Brain pericyte (primary cell): ENCODE measurements around the gene EYA3.

ENCODE experiments used
- DNase-seq: peaks from one replicate; pipeline ENCODE4 v3.0.0-alpha.2; 2012; ENCODE audit warnings: low read depth, low spot score

Gene EYA3

DNA sequence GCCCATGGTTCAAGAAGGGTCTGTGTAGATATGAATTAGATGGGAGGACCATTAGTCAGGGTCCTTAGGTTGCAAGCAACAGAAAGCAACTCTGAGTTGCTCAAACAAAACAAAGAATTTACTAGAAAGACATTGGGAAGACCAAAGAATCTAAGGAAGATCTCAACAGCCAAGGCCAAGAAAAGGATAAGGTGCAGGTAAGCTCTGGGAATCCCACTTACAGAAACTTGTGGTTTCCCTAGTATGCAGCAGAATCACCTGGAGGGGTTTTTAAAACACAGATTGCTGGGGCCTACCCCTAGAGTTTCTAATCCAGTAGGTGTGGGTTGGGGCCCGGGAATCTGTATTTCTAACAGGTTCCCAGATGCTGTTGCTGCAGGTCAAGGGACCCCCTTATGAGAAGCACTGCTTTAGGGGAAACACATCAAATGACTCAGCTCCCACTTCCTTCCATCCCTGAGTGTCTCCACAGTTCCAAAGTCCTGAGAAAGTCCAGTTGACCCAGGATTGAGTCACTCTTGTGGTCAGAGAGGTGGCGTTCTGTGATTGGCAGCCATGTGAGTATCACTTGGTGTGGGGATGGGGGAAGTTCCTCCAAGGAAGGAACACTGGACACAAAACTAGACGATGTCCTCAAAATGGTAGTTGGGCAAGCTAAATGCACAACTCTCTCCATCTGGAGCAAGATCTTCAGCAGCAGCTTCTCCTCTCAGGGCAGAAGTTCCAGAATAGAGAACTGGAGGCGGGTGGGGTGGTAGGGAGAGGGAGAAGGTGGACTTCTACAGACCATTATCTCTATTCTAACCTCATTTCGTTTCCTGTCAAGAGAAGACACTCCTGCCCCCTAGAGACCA, 24.2 kb upstream of the EYA3 start:
- DNase-seq: no peak

DNA sequence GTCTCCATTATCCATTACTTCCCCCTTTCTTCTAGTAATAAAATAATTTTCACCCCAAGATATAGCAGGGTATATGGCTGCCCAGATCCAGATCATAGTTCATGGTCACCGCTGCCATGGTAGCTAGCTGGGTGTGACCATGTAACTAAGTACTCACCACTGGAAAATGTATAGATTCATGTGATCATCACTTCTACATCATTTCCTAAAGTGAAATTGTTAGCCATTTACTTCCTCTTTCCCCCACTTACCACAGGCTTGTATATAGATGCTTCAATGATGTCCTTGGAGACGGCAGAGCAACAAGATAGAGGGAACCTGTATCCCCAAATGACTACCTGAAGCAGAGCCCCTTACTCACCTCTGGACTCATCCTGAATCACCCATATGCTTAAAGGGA, 22.7 kb upstream of the EYA3 start:
- DNase-seq: no peak

GRCh38 chr1:28110555-28110954, 22.1 kb upstream of the EYA3 start:
- DNase-seq: no peak

- no peak for DNase-seq
These were observed 21.2 kb upstream of the EYA3 start for GRCh38 chr1:28109639-28110038.

- DNase-seq: no peak
These were observed 19.6 kb upstream of the EYA3 start for GRCh38 chr1:28108001-28108400.

DNA sequence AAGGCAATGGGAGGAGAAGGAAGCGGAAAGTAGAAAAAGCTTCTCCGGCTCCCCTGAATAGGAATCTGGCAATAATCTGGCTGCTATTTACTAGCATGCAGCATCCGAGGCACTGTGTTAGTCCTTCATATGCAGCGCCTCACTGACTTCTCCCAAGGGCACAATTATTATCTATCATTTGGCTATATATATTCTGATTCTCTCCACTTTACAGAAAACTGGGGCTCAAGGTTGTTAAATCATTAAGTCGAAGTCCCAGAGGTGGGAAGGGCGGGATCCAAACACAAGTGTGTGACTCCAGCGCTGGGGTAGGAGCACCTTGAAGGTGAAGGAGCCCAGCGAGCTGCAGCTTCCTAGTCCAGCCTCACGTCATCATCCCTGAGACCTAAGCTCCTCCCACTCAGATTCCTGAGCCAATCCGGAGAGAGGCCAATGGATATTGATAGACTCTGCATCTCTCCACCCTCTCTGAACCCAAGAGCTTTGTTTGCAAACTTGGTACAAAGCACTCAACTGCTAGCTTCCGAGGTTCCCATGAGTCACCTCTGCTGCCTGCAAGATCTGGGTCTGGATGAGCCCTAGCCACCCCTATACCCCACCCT, 16.6 kb upstream of the EYA3 start:
- DNase-seq: no peak

DNA sequence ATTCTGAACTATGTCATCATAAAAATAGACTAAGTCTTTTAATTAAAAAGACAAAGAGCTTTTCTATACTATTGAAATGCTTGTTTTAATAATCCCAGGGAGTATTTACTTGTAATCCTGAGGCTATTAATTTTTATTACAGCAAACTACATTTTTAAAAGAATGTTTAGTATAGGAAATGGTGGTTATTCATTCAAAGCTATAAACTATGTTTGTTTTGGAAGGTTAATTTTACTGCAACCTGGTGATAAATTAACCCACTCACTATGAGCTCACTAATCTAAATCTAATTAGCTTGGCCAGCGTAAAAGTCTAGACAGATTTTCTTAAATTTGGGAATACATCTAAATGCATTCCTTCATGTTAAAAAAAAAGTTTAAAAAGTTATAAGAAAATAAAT, 13.8 kb upstream of the EYA3 start:
- no peak for DNase-seq

DNA sequence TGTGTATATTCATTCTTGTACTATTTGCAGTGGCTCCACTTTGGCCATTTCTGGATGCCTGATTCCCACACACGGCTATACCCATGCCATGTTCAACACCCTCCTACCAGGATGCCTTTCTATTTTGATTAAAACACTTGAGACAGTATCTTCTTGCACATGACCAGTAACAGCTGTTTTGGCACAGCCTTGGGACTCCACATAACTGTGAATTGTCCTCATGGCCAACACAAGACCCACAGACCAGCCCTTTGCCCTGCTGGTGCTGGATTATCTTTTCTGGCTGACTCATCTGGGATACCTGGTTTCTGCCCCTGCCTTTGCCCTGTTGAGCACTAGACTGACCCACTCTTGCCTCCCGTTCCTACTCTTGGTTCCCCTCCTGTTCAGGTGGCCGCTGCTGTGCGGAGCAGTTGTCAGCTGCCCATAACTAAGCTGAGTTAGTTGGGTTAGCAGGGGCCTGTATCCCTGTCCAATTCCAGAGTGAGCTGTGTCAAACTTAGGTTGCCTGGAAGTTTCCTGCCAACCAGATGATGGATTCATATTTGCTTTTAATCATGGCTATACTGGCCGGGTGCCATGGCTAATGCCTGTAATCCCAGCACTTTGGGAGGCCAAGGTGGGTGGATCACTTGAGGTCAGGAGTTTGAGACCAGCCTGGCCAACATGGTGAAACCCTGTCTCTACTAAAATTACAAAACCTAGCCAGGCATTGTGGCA, 10.8 kb upstream of the EYA3 start:
- no peak for DNase-seq

GRCh38 chr1:28097100-28097472, 8.7 kb upstream of the EYA3 start:
- DNase-seq: no peak

GRCh38 chr1:28096210-28097099, 8.0 kb upstream of the EYA3 start:
- DNase-seq: no peak

DNA sequence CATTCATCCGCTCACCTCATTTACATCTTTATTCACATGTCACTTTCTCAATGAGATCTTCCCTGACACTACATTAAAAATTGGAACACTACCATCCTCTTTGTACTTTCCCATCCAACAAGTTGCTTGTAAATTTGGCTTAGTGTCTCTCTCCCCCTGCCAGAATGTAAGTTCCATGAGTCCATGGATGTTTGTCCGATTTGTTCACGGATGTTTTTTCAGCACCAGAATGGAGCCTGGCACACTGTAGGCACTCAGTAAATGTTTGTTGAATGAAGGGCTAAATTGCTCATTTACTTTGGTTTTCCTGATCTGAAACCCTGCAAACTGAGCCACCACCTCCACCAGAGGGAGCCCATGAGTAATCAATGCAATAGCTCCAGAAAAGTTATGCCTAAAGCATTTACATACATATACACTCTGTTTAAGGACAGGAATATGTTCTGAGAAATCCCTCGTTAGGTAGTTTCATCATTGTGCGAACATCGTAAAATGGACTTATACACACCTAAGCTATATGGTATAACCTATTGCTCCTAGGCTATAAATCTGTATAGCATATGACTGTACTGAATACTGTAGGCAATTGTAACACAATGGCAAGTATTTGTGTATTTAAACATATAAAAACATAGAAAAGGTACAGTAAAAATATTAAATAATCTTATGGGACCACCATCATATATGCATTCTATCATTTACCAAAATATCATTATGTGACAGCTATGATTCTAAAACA, 2.8 kb upstream of the EYA3 start:
- DNase-seq: no peak

- no peak for DNase-seq
These were observed 719 bp downstream of the EYA3 start for GRCh38 chr1:28087614-28088167.

- no peak for DNase-seq
These were observed 1.8 kb downstream of the EYA3 start for GRCh38 chr1:28086651-28087050.

DNA sequence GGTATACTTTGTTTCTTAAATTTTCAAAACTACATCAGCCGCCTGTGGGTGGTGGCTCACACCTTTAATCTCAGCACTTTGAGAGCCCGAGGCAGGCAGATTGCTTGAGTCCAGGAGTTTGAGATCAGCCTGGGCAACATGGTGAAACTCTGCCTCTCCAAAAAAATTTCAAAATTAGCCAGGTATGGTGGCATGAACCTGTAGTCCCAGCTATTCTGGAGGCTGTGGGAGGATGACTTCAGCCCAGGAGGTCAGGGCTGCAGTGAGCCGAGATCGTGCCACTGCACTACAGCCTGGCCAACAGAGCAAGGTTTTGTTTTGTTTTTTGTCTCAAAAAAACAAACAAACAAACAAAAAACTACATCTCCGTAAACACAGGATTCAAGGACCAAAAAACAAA, 3.3 kb downstream of the EYA3 start:
- no peak for DNase-seq

GRCh38 chr1:28083876-28084275, 4.5 kb downstream of the EYA3 start:
- DNase-seq: no peak

DNA sequence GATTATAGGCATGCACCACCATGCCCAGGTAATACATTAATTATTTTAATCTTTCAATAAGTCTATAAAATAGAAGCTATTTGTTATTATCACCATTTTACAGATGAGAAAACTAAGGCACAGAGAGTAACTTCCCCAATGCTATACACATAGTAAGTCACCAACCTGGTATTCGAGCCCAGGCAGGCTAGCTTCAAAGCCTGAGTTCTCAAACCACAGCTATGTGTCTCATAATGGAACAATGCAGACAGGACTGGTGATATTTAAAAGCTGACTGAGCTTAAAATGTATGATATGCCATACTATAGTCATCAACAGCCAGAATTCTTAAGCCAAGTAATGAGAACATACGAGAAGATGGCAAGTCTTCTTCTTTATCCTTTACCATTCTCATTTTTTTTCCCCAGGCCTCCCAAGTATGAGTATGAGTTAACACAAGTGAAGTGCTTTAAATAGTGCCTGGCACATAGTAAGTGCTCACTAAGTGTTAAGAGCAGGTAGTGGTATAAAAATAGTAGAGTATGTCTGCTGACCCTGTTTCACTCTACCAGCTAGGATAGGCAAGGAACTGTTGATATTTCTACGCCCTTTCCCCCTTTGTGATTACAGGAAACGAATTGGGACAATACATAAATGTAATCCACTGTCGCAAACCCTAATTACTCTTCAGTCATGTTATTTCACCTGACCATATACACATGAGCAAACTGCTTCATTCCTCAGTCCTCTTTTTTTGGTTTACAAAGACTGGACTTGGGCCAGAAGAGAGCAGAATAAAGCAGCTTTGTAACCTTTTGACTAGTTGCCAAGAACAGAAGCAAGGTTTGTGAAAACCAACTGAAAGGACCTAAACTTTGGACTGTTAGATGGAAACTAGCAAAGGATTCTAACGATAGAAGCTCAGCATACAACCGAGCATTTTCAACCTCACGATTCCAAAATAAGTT, 9.5 kb downstream of the EYA3 start:
- no peak for DNase-seq

GRCh38 chr1:28078262-28078661, 10.1 kb downstream of the EYA3 start:
- no peak for DNase-seq

GRCh38 chr1:28074892-28075511, 13.4 kb downstream of the EYA3 start:
- DNase-seq: no peak

- no peak for DNase-seq
These were observed 14.5 kb downstream of the EYA3 start for GRCh38 chr1:28073867-28074266.
